ENCODE data around the gene KCTD12. TPM values are rescaled to one million over a fixed set of nuclear protein-coding genes. Genes with fewer than 3 reads are reported as not detected.

KCTD12 gene
- total RNA-seq, 2 experiments from 2014 or later, result 0.08 TPM; not detected in 1

DNA sequence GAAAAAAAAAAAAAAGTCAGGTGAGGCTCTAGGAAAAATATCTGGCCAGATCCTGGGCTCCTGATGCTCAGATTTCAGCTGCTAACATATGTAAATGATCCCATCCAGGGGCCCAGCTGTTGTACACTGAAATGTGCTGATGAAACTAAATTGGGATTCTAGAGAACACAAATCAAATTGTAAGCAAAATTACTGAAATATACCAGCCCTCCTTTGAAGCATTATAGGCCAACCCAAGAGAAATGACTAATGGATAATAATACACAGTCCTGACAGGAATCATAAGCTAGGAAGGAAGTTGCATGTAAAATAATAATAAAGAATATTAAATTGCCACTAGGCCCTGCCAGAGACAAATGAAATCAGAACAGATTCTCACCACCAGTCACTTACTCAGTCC, 17.8 kb downstream of the KCTD12 start:
- CTCF ChIA-PET (ENCODE audit: unreplicated experiment), result no interaction called here
- Histone ChIP-seq H3K36me3 (ENCODE audit: insufficient read depth, low read length) (no peaks in the 10 kb centered on the region), H3K4me3 (ENCODE audit: low read depth, low read length, poor library complexity, severe bottlenecking) (no peak overlapping the region), H3K79me2 (ENCODE audit: insufficient read depth, low read depth, low read length) (no peaks in the 10 kb centered on the region), H2AFZ (ENCODE audit: low read length) (no peak overlapping the region), H3K9me2 (ENCODE audit: insufficient read depth, low read length) (no peaks in the 10 kb centered on the region), H3K4me1 (ENCODE audit: insufficient read depth, low read length, poor library complexity, severe bottlenecking) (no peaks in the 10 kb centered on the region), H4K20me1 (ENCODE audit: insufficient read depth, low read length) (no peaks in the 10 kb centered on the region), H3K4me2 (ENCODE audit: low read length) (no peak overlapping the region), H3K9me3 (ENCODE audit: low read length) (no peaks in the 10 kb centered on the region), H3K27ac (ENCODE audit: low read depth, low read length, poor library complexity, severe bottlenecking) (no peak overlapping the region)
- DNase-seq (ENCODE audit: low spot score), result no peak
- TF ChIP-seq, protein P1, sequence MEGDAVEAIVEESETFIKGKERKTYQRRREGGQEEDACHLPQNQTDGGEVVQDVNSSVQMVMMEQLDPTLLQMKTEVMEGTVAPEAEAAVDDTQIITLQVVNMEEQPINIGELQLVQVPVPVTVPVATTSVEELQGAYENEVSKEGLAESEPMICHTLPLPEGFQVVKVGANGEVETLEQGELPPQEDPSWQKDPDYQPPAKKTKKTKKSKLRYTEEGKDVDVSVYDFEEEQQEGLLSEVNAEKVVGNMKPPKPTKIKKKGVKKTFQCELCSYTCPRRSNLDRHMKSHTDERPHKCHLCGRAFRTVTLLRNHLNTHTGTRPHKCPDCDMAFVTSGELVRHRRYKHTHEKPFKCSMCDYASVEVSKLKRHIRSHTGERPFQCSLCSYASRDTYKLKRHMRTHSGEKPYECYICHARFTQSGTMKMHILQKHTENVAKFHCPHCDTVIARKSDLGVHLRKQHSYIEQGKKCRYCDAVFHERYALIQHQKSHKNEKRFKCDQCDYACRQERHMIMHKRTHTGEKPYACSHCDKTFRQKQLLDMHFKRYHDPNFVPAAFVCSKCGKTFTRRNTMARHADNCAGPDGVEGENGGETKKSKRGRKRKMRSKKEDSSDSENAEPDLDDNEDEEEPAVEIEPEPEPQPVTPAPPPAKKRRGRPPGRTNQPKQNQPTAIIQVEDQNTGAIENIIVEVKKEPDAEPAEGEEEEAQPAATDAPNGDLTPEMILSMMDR (conservative IDR thresholded peaks at IDR 0.05; ENCODE audit: low read length), result no peak
- TF ChIP-seq EZH2phosphoT487 (IDR thresholded peaks at IDR 0.05; ENCODE audit: borderline replicate concordance, low read depth, low read length), result no peak
- POLR2A ChIA-PET, result no interaction called here
- intact Hi-C loops (cut with micrococcal nuclease; ENCODE audit: unreplicated experiment), result no loop called here
- BruUV-seq (replicated peaks), result no TSS peak

DNA sequence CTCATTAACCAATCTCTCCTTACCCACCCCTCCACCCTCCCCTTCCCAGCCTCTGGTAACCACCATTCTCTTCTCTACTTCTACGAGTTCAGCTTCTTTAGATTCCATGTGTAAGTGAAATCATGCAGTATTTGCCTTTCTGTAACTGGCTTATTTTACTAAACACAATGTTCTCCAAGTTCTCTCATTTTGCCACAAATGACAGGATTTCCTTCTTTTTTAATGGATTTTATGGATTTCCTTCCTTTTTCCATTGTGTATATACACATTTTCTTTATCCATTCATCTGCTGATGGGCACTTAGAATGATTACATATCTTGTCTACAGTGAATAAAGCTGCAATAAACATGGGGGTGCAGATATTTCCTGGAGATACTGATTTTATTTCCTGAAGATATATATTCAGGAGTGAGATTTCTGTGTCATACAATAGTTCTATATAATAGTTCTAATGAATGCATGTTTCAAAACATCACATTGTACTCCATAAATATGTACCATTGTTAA, 20.2 kb downstream of the KCTD12 start:
- no peak overlapping the region for H3K27ac ChIP-seq (ENCODE audit: low read depth, low read length, poor library complexity, severe bottlenecking)
- no peaks in the 10 kb centered on the region for H4K20me1 ChIP-seq (ENCODE audit: insufficient read depth, low read length)
- H3K9me2 ChIP-seq (ENCODE audit: insufficient read depth, low read length), result no peaks in the 10 kb centered on the region
- H2AFZ ChIP-seq (ENCODE audit: low read length), result no peak overlapping the region
- no peaks in the 10 kb centered on the region for H3K9me3 ChIP-seq (ENCODE audit: low read length)
- H3K4me3 ChIP-seq (ENCODE audit: low read depth, low read length, poor library complexity, severe bottlenecking), result no peak overlapping the region
- H3K79me2 ChIP-seq (ENCODE audit: insufficient read depth, low read depth, low read length), result no peaks in the 10 kb centered on the region
- H3K4me1 ChIP-seq (ENCODE audit: insufficient read depth, low read length, poor library complexity, severe bottlenecking), result no peaks in the 10 kb centered on the region
- H3K4me2 ChIP-seq (ENCODE audit: low read length), result no peak overlapping the region
- intact Hi-C loops (cut with micrococcal nuclease; ENCODE audit: unreplicated experiment), result no loop called here
- H3K36me3 ChIP-seq (ENCODE audit: insufficient read depth, low read length), result no peaks in the 10 kb centered on the region
- no peak for DNase-seq (ENCODE audit: low spot score)
- ChIA-PET CTCF (ENCODE audit: unreplicated experiment) (no interaction called here), POLR2A (no interaction called here)
- TF ChIP-seq, protein P1 (conservative IDR thresholded peaks at IDR 0.05; ENCODE audit: low read length), result no peak
- no peak for TF ChIP-seq EZH2phosphoT487 (IDR thresholded peaks at IDR 0.05; ENCODE audit: borderline replicate concordance, low read depth, low read length)
- BruUV-seq (replicated peaks), result no TSS peak

DNA sequence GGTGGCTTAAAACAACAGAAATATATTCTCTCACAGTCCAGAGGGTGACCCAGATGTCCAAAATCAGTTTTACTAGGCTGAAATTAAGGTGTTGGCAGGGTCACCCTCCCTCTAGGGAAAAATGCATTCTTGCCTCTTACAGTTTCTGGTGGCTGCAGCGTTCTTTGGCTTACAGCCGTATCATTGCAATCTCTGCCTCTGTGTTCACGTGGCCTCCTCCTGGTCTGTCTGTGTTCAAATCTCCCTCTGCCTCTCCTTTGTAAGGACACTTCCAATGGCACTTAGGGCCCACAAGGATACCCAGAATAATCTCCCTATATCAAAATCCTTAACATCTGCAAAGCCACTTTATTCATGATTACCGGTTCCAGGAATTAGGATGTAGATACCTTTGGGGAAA, 21.1 kb downstream of the KCTD12 start:
- CTCF ChIA-PET (ENCODE audit: unreplicated experiment), result no interaction called here
- POLR2A ChIA-PET, result no interaction called here
- intact Hi-C loops (cut with micrococcal nuclease; ENCODE audit: unreplicated experiment), result no loop called here
- no peaks in the 10 kb centered on the region for H3K4me1 ChIP-seq (ENCODE audit: insufficient read depth, low read length, poor library complexity, severe bottlenecking)
- H3K9me3 ChIP-seq (ENCODE audit: low read length), result no peaks in the 10 kb centered on the region
- no peaks in the 10 kb centered on the region for H4K20me1 ChIP-seq (ENCODE audit: insufficient read depth, low read length)
- H3K79me2 ChIP-seq (ENCODE audit: insufficient read depth, low read depth, low read length), result no peaks in the 10 kb centered on the region
- no peaks in the 10 kb centered on the region for H3K36me3 ChIP-seq (ENCODE audit: insufficient read depth, low read length)
- H3K4me3 ChIP-seq (ENCODE audit: low read depth, low read length, poor library complexity, severe bottlenecking), result no peak overlapping the region
- no peak for TF ChIP-seq EZH2phosphoT487 (IDR thresholded peaks at IDR 0.05; ENCODE audit: borderline replicate concordance, low read depth, low read length)
- TF ChIP-seq, protein P1 (conservative IDR thresholded peaks at IDR 0.05; ENCODE audit: low read length), result no peak
- DNase-seq (ENCODE audit: low spot score), result no peak
- no peak overlapping the region for H3K4me2 ChIP-seq (ENCODE audit: low read length)
- no peaks in the 10 kb centered on the region for H3K9me2 ChIP-seq (ENCODE audit: insufficient read depth, low read length)
- H3K27ac ChIP-seq (ENCODE audit: low read depth, low read length, poor library complexity, severe bottlenecking), result no peak overlapping the region
- H2AFZ ChIP-seq (ENCODE audit: low read length), result no peak overlapping the region
- BruUV-seq (replicated peaks), result no TSS peak
